Mesothelial cell of epicardium (in vitro differentiated cells): ENCODE results near the gene ARL8A. TPM values are rescaled to one million over a fixed set of nuclear protein-coding genes. Genes with fewer than 3 reads are reported as not detected.

Experiments
- DNase-seq, 2 experiments: peaks; one replicate each; pipeline ENCODE4 v3.0.0; 2021; ENCODE audit warnings: low spot score in 2 of 2; ENCODE audit not compliant: unreplicated experiment in 2 of 2
- H3K27ac Mint-ChIP-seq: 2 replicates; pipeline ENCODE4 v1.8.0; 2021; ENCODE audit warnings: mixed read lengths
- H3K27me3 Mint-ChIP-seq: 2 replicates; pipeline ENCODE4 v1.8.0; 2021; ENCODE audit warnings: low read depth, mixed read lengths
- H3K36me3 Mint-ChIP-seq: 2 replicates; pipeline ENCODE4 v1.8.0; 2021; ENCODE audit warnings: mixed read lengths
- H3K4me1 Mint-ChIP-seq: 2 replicates; pipeline ENCODE4 v1.8.0; 2021; ENCODE audit warnings: mixed read lengths
- H3K4me3 Mint-ChIP-seq: 2 replicates; pipeline ENCODE4 v1.8.0; 2021; ENCODE audit warnings: mild to moderate bottlenecking, moderate library complexity, mixed read lengths
- H3K9me3 Mint-ChIP-seq: 2 replicates; pipeline ENCODE4 v1.8.0; 2021; ENCODE audit warnings: mixed read lengths
- total RNA-seq: library from RNA; stranded (reverse); gene quantifications from 3 replicates; pipeline ENCODE4 v1.2.1, GENCODE V29; 2021
- TF ChIP-seq, protein P1 (sequence below): fragments of 200-600 bp; sonication (generic); IDR thresholded peaks from one replicate; pipeline ENCODE4 v1.5.0; 2021; ENCODE audit warnings: antibody characterized with exemption; ENCODE audit not compliant: unreplicated experiment

ARL8A gene
- total RNA-seq, 1 donor from 2014 or later = 79.6 TPM

DNA sequence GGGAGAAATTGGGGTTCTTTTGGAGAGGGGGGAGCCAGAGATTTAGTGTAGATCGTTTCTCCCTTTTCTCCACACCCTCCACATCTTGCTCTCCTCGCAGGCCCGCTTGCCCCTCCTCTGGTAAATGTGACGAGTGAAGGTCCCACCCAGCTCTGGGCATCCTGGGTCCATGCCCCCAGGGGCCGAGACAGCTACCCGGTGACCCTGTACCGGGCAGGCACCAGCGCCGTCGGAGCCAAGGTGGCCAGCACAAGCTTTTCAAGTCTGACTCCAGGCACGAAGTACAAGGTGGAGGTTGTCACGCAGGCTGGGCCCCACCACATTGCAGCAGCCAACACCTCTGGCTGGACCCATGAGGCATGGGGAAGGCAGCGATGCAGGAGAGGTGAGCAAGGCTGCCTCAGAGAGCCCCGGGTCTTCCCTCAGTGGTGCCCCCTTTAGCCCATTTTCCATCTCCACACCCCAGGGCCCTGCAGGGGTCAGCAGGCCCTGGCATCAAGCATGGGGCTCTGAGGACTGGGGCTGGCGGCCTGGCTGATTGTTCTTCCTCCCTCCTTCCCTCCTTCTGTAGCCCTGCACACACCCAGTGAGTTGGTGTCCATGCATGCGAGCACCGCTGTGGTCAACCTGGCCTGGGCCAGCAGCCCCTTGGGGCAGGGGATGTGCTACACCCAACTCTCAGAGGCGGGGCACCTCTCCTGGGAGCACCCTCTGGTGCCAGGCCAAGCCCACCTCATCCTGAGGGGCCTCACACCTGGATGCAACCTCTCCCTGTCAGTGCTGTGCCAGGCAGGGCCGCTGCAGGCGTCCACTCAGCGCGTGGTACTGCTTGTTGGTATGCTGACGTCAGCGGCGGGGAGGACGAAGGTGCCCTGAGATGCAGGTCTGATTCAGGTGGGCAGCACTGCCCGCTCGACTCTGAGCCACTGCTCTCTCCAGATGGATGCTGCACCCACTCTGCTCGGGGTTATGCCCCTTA, 32.7 kb upstream of the ARL8A start:
- DNase-seq = no peak
- Mint-ChIP-seq H3K4me3 (no peak overlapping the region), H3K4me1 (no peaks in the 10 kb centered on the region), H3K9me3 (no peaks in the 10 kb centered on the region), H3K27ac (no peak overlapping the region), H3K27me3 (no peaks in the 10 kb centered on the region), H3K36me3 (no peaks in the 10 kb centered on the region)
- TF ChIP-seq, protein P1, sequence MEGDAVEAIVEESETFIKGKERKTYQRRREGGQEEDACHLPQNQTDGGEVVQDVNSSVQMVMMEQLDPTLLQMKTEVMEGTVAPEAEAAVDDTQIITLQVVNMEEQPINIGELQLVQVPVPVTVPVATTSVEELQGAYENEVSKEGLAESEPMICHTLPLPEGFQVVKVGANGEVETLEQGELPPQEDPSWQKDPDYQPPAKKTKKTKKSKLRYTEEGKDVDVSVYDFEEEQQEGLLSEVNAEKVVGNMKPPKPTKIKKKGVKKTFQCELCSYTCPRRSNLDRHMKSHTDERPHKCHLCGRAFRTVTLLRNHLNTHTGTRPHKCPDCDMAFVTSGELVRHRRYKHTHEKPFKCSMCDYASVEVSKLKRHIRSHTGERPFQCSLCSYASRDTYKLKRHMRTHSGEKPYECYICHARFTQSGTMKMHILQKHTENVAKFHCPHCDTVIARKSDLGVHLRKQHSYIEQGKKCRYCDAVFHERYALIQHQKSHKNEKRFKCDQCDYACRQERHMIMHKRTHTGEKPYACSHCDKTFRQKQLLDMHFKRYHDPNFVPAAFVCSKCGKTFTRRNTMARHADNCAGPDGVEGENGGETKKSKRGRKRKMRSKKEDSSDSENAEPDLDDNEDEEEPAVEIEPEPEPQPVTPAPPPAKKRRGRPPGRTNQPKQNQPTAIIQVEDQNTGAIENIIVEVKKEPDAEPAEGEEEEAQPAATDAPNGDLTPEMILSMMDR = no peak

DNA sequence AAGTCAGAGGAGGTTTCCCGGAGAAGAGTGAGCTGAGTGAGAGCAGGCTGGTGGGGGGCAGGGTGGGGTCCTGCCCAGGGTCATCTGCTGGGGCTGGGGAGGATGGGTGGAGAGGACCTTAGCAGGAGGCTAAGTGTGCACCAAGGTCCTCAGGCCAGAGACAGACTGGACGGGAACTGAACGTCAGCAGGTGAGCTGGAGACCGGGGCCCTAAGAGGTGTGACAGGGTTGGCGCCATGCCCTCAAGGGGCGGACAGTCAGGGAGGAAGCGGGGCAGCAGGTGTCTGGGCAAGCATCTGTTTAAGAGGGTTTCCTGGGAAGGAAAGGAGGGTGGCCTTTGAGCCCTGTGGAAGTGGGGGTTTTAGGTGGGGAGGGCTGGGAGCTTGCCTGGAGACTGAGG, 29.5 kb upstream of the ARL8A start:
- Mint-ChIP-seq H3K9me3 (no peaks in the 10 kb centered on the region), H3K4me3 (no peak overlapping the region), H3K27me3 (no peaks in the 10 kb centered on the region), H3K4me1 (no peaks in the 10 kb centered on the region), H3K27ac (no peak overlapping the region), H3K36me3 (no peaks in the 10 kb centered on the region)
- TF ChIP-seq, protein P1 = no peak
- no peak for DNase-seq

DNA sequence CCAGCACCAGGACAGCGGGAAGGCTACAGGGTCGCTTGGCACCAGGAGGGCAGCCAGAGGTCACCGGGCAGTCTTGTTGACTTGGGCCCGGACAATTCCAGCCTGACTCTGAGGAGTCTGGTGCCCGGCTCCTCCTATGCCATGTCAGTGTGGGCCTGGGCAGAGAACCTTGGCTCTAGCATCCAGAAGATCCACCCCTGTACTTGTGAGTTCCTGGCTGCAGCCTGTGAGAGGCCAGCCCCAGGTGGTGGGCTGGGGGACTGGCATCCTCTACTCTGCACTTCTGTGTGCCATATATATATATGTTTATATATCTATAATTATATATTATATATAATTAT, 27.4 kb upstream of the ARL8A start:
- peaks cover 15% of the 10 kb centered on the region for H3K4me1 Mint-ChIP-seq
- H3K27ac Mint-ChIP-seq = no peak overlapping the region
- no peaks in the 10 kb centered on the region for H3K36me3 Mint-ChIP-seq
- no peak for DNase-seq
- TF ChIP-seq, protein P1 = no peak
- no peak overlapping the region for H3K4me3 Mint-ChIP-seq
- H3K27me3 Mint-ChIP-seq = no peaks in the 10 kb centered on the region
- H3K9me3 Mint-ChIP-seq = no peaks in the 10 kb centered on the region

DNA sequence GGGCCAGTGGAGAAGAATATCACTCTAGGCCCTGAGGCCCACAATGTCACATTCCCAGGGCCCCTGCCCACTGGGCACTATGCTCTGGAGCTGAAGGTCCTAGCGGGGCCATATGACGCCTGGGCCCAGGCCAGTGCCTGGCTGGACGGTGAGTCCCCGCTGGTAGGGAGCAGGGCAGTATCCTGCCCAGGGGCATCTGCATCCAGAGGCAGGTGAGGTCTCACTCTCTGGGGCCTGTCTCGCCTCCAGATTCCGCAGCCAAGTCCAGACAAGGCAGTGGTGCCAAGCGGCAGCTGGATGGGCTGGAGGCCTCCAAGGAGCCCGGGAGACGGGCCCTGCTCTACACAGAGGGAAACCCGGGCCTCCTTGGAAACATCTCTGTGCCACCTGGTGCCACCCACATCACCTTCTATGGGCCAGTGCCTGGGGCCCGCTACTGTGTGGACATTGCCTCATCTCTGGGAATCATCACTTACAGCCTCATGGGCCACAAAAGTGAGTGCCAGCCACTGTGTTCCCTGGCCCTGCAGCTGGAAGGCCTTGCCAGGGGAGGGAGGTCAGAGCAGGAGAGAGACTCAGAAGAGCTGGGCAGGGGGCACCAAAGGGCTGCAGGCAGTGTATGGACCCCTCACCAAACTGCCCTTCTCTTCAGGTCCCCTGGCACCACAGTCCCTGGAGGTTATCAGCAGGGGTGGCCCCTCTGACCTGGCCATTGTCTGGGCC, 26.9 kb upstream of the ARL8A start:
- H3K4me1 Mint-ChIP-seq = peaks cover 20% of the 10 kb centered on the region
- TF ChIP-seq, protein P1 = no peak
- no peaks in the 10 kb centered on the region for H3K9me3 Mint-ChIP-seq
- DNase-seq = no peak
- no peaks in the 10 kb centered on the region for H3K36me3 Mint-ChIP-seq
- no peak overlapping the region for H3K4me3 Mint-ChIP-seq
- no peak overlapping the region for H3K27ac Mint-ChIP-seq
- no peaks in the 10 kb centered on the region for H3K27me3 Mint-ChIP-seq

DNA sequence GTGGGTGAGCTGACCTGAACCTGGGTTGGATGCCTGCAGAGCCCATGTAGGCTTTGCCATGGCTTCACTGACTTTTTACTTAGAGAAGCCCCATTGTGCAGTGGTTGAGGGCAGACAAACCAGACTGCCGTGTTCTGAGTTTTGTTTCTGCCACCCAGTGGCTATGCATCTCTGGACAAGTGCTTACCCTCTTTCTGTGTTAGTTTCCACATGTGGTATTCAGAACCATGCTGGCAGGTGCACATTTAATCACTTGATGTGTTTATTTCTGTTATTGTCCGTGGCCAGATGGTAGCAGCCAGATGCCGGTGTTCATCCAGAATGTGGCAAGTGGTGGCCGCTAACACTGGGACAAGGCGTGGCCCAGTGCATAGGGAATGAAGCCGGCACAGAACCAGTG, 26.2 kb upstream of the ARL8A start:
- no peak for DNase-seq
- Mint-ChIP-seq H3K4me3 (no peak overlapping the region), H3K27ac (no peak overlapping the region), H3K36me3 (no peaks in the 10 kb centered on the region), H3K4me1 (peaks cover 25% of the 10 kb centered on the region), H3K27me3 (no peaks in the 10 kb centered on the region), H3K9me3 (no peaks in the 10 kb centered on the region)
- TF ChIP-seq, protein P1 = no peak
